ENCODE data around the gene GPC5. TPM values are rescaled to one million over a fixed set of nuclear protein-coding genes. Genes with fewer than 3 reads are reported as not detected.

Gene GPC5
- total RNA-seq, 4 donors from 2014 or later, result 0.74 to 1.1 TPM; not detected in 2

GRCh38 chr13:91513790-91514189 is 115.4 kb downstream of the GPC5 start:
- TF ChIP-seq, protein P1, sequence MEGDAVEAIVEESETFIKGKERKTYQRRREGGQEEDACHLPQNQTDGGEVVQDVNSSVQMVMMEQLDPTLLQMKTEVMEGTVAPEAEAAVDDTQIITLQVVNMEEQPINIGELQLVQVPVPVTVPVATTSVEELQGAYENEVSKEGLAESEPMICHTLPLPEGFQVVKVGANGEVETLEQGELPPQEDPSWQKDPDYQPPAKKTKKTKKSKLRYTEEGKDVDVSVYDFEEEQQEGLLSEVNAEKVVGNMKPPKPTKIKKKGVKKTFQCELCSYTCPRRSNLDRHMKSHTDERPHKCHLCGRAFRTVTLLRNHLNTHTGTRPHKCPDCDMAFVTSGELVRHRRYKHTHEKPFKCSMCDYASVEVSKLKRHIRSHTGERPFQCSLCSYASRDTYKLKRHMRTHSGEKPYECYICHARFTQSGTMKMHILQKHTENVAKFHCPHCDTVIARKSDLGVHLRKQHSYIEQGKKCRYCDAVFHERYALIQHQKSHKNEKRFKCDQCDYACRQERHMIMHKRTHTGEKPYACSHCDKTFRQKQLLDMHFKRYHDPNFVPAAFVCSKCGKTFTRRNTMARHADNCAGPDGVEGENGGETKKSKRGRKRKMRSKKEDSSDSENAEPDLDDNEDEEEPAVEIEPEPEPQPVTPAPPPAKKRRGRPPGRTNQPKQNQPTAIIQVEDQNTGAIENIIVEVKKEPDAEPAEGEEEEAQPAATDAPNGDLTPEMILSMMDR (IDR thresholded peaks at IDR 0.05), result no peak
- DNase-seq (ENCODE audit: low spot score) (no peak), ATAC-seq (ENCODE audit: low FRiP score) (no peak)

DNA sequence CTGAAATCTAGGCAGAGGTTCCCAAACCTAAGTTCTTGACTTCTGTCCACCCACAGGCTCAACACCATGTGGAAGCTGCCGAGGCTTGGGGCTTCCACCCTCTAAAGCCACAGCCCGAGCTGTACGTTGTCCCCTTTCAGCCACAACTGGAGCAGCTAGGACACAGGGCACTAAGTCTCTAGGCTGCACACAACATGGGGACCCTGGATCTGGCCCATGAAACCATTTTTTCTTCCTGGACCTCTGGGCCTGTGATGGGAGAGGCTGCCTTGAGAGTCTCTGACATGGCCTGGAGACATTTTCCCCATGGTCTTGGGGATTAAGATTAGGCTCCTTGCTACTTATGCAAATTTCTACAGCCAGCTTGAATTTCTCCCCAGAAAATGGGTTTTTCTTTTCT is 118.4 kb downstream of the GPC5 start:
- ATAC-seq (ENCODE audit: low FRiP score), result no peak
- no peak for DNase-seq (ENCODE audit: low spot score)
- TF ChIP-seq, protein P1 (IDR thresholded peaks at IDR 0.05), result no peak

- TF ChIP-seq, protein P1 (IDR thresholded peaks at IDR 0.05), result no peak
- DNase-seq (ENCODE audit: low spot score) (no peak), ATAC-seq (ENCODE audit: low FRiP score) (no peak)
These were observed 122.5 kb downstream of the GPC5 start for GRCh38 chr13:91520952-91521351.

DNA sequence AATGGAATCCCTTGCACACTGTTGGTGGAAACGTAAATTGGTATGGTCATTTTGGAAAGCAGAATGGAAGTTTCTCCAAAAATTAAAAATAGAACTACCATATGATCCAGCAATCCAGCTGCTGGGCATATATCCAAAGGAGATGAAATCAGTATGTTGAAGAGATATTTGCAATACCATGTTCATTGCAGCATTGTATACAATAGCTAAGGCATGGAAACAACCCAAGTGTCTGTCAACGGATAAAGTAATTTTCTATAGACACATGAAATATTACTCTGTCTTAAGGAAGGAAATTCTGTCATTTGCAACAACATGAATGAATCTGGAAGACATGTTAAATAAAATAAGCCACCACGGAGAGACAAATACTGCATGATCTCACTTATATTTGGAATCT is 124.7 kb downstream of the GPC5 start:
- TF ChIP-seq, protein P1 (IDR thresholded peaks at IDR 0.05), result no peak
- ATAC-seq (ENCODE audit: low FRiP score), result no peak

GRCh38 chr13:91526543-91527033 is 128.2 kb downstream of the GPC5 start:
- no peak for DNase-seq (ENCODE audit: low spot score)
- no peak for ATAC-seq (ENCODE audit: low FRiP score)
- TF ChIP-seq, protein P1 (IDR thresholded peaks at IDR 0.05), result no peak

More for the DNA sequence above, 124.7 kb downstream of the GPC5 start:
- no peak for DNase-seq (ENCODE audit: low spot score)

DNA sequence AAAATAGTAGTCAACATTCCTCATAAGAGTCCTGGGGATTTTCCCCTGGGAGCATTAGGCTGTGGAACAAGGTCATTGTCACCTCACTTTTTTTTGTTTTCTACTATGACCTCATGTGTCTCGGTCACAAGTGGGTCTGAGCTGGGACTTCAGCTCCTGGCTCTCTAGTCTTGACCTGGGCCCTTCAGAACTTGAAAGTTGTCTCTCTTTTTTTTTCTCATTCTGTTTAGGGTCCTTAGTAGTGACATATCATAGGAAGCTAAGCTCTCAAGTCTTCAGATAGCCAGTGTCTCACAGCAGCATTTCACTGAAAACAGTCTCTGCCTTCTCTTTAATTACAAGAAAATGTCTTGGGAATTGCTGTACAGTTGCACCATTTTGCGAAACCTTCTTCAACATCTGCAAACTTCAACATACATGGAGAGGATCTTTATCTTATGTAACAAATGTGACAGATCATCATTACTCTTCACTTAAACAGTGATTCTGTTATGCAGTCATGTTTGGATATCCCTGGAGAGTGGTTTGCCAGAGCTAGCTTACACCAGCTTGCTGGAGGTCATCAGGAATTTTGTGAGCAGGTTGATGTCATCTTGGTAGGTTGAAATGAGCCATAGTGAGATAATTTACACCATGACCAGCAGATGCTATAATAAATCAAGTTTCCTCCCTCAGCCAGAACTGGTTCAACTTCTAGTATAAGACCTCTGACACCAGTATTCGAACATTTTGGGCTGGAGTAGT is 131.5 kb downstream of the GPC5 start:
- ATAC-seq (ENCODE audit: low FRiP score), result no peak

More for the DNA sequence above, 131.5 kb downstream of the GPC5 start:
- no peak for DNase-seq (ENCODE audit: low spot score)
- TF ChIP-seq, protein P1 (IDR thresholded peaks at IDR 0.05), result no peak
